Panc1 (cell line): ENCODE data around the gene PPHLN1. TPM values are rescaled to one million over a fixed set of nuclear protein-coding genes. Genes with fewer than 3 reads are reported as not detected.

ENCODE experiments used
- ATAC-seq: fragments of 200-7000 bp; cut with Tn5 transposase; 2 replicates; pipeline ENCODE4 v1.9.1; 2020; ENCODE audit warnings: mild to moderate bottlenecking, moderate library complexity
- BruUV-seq: library from RNA; stranded (reverse); fragments of 400-500 nt; replicated peaks from 2 replicates; lab custom pipeline; 2021; lab: Mats Ljungman, UMichigan
- CTCF ChIA-PET: fragments of 300-600 bp; sonication (Branson Sonifier 250); formaldehyde crosslinking; loops from one replicate; lab custom pipeline; 2022; ENCODE audit warnings: antibody characterized with exemption; lab: Charles Lee
- POLR2A ChIA-PET: fragments of 300-600 bp; sonication (Branson Sonifier 250); formaldehyde crosslinking; loops from one replicate; lab custom pipeline; 2022; ENCODE audit warnings: antibody characterized with exemption; lab: Charles Lee
- DNase-seq: peaks from one replicate; pipeline ENCODE4 v3.0.0-alpha.2; 2010; ENCODE audit warnings: low read depth, low spot score
- H3K27ac ChIP-seq: 2 replicates; pipeline ENCODE4 v1.5.1; 2011; ENCODE audit warnings: mild to moderate bottlenecking, low read length, inconsistent platforms
- H3K27me3 ChIP-seq: fragments of 200-500 bp; sonication (Bioruptor generic); 2 replicates; pipeline ENCODE4 v1.6.0; 2014; ENCODE audit warnings: low read length, inconsistent platforms; ENCODE audit not compliant: control insufficient read depth, insufficient read depth
- H3K36me3 ChIP-seq: fragments of 200-500 bp; sonication (Bioruptor generic); 2 replicates; pipeline ENCODE4 v1.5.1; 2014; ENCODE audit warnings: inconsistent platforms, mild to moderate bottlenecking, low read length, moderate library complexity; ENCODE audit not compliant: control insufficient read depth, insufficient read depth
- H3K4me1 ChIP-seq: 2 replicates; pipeline ENCODE4 v1.5.1; 2011; ENCODE audit warnings: inconsistent platforms, mild to moderate bottlenecking, low read length, moderate library complexity; ENCODE audit not compliant: control insufficient read depth, insufficient read depth
- H3K4me3 ChIP-seq, 2 experiments: 2 replicates each; pipeline ENCODE4 v1.5.1; 2011 to 2012; ENCODE audit warnings: low read depth in 2 of 2, low read length in 2 of 2, mild to moderate bottlenecking in 2 of 2, inconsistent platforms in 1 of 2, moderate library complexity in 1 of 2
- H3K9me3 ChIP-seq: fragments of 200-500 bp; sonication (Bioruptor generic); 2 replicates; pipeline ENCODE4 v1.5.1; 2014; ENCODE audit warnings: low read depth, mild to moderate bottlenecking, inconsistent platforms, low read length, moderate library complexity; ENCODE audit not compliant: control insufficient read depth, insufficient read depth
- CTCF ChIP-seq: fragments of 450-650 bp; IDR thresholded peaks from 2 replicates; pipeline ENCODE4 v1.5.1; 2017; ENCODE audit warnings: mild to moderate bottlenecking
- POLR2AphosphoS5 ChIP-seq: IDR thresholded peaks from 2 replicates; pipeline ENCODE4 v1.6.1; 2012; ENCODE audit warnings: mild to moderate bottlenecking, low read depth, low read length, moderate library complexity
- REST ChIP-seq, 2 experiments: IDR thresholded peaks; 2 replicates each; pipeline ENCODE4 v1.6.1; 2011 to 2012; ENCODE audit warnings: low read depth in 2 of 2, control low read depth in 1 of 2, low read length in 1 of 2, mild to moderate bottlenecking in 1 of 2, moderate library complexity in 1 of 2; ENCODE audit not compliant: insufficient read depth in 1 of 2
- SIN3A ChIP-seq: IDR thresholded peaks from 2 replicates; pipeline ENCODE4 v1.6.1; 2012; ENCODE audit warnings: low read depth, mild to moderate bottlenecking, low read length, moderate library complexity, borderline replicate concordance; ENCODE audit not compliant: insufficient read depth
- TCF7L2 ChIP-seq: IDR thresholded peaks from 2 replicates; pipeline ENCODE4 v1.6.1; 2011; ENCODE audit warnings: mild to moderate bottlenecking, low read depth, low read length, inconsistent platforms
- in situ Hi-C: cut with HindIII; loops from 2 replicates; pipeline ENCODE4 v1.10.0; 2016; ENCODE audit warnings: low sequenced_read_pairs, low pct_unique_long_range_greater_than_20kb
- intact Hi-C: fragments of 100-400 bp; cut with micrococcal nuclease; formaldehyde crosslinking; loops from one replicate; pipeline ENCODE4 v1.10.0; 2022; ENCODE audit not compliant: unreplicated experiment
- total RNA-seq: library from RNA; stranded (reverse); gene quantifications from one replicate; pipeline ENCODE4 v1.2.1, GENCODE V29; 2021; ENCODE audit not compliant: unreplicated experiment

The PPHLN1 gene
- total RNA-seq, 1 experiment from 2014 or later: 56.5 TPM

GRCh38 chr12:42306297-42306696, 19.7 kb upstream of the PPHLN1 start:
- Histone ChIP-seq H3K4me3 (no peak overlapping the region), H3K9me3 (no peaks in the 10 kb centered on the region), H3K27ac (no peak overlapping the region), H3K36me3 (no peaks in the 10 kb centered on the region), H3K4me1 (no peaks in the 10 kb centered on the region), H3K27me3 (no peaks in the 10 kb centered on the region)
- DNase-seq (no peak), ATAC-seq (no peak)
- ChIA-PET POLR2A (no interaction called here), CTCF (no interaction called here)
- intact Hi-C loops: no loop called here
- TF ChIP-seq REST (IDR thresholded peaks at IDR 0.05; ENCODE audit: insufficient read depth in 1 of 2, low read depth in 2 of 2, low read length in 1 of 2) (no peak), TCF7L2 (no peak), CTCF (no peak), POLR2AphosphoS5 (no peak), SIN3A (no peak)
- in situ Hi-C loops: no loop called here
- no TSS peak for BruUV-seq

- no peak for ATAC-seq
- Histone ChIP-seq H3K36me3 (peaks cover 6% of the 10 kb centered on the region; the same call in 1 of the 2 replicates), H3K4me1 (no peaks in the 10 kb centered on the region), H3K27me3 (no peaks in the 10 kb centered on the region), H3K27ac (no peak overlapping the region), H3K4me3 (no peak overlapping the region), H3K9me3 (no peaks in the 10 kb centered on the region)
- no peak for TF ChIP-seq REST (IDR thresholded peaks at IDR 0.05; ENCODE audit: insufficient read depth in 1 of 2, low read depth in 2 of 2, low read length in 1 of 2)
- in situ Hi-C loops: no loop called here
- intact Hi-C loops: no loop called here
- ChIA-PET POLR2A (interaction anchor here (0.6 kb wide), 1 partner anchor 121 kb away, joined by 5 read pairs; no protein-coding TSS in a partner anchor), CTCF (no interaction called here)
- BruUV-seq: no TSS peak
- no peak for DNase-seq
Observed at GRCh38 chr12:42308390-42308789, 17.6 kb upstream of the PPHLN1 start.
